ENCODE data around the gene TAOK1. TPM values are rescaled to one million over a fixed set of nuclear protein-coding genes. Genes with fewer than 3 reads are reported as not detected.

The TAOK1 gene
- polyA plus RNA-seq, 1 experiment: 34.2 TPM

DNA sequence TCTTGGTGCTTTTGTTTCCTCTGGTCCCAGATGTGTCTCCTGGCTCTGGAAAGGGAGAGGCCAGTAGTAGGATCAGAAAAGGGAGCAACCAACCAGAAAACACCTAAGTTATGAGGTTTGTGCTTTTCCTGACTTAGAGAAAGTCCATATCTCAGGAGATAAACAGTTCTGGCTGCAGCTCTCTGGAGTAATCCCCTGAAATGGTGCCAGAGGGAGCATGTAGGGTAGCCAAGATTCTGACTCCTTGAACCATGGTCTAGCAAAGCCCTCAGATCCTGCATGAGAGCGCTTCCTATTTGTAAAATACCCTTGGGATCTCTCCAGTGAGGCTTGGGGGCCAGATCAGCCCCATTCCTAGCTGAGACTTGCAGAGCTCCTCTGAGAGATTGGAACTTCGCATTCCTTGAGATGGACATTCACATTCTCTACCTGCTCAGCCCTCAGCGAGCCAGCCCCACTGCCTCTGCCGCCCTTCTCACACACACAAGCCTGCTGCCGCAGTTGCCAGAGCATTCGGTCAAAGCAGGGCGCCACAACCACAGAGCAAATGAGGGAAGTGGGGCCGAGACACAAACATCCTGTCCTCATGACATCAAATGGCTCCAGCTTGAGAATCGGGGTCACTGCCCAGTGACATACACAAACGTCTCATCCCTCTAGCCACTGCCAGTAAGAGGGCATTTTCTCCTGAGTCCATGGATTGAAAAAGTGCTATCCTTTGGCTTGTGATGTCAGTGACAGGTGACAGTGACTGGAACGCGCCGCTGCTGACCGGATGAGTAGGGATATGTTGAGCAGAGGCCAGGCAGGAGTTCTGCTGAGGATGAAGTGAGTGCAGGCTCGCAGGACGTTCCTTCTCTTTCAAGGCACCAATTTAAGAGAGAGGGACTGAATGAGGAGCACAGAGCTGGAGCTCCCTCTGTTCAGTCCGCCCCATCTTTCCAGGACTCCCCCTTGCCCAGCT lies 171.7 kb downstream of the TAOK1 start:
- CTCF ChIA-PET: interaction anchor here (0.6 to 1.5 kb wide), 2 partner anchors 192 to 413 kb away, joined by 3 to 7 read pairs; no protein-coding TSS in a partner anchor
- H3K4me3 ChIP-seq (ENCODE audit: low read depth, low read length): no peak overlapping the region
- TF ChIP-seq, protein P1, sequence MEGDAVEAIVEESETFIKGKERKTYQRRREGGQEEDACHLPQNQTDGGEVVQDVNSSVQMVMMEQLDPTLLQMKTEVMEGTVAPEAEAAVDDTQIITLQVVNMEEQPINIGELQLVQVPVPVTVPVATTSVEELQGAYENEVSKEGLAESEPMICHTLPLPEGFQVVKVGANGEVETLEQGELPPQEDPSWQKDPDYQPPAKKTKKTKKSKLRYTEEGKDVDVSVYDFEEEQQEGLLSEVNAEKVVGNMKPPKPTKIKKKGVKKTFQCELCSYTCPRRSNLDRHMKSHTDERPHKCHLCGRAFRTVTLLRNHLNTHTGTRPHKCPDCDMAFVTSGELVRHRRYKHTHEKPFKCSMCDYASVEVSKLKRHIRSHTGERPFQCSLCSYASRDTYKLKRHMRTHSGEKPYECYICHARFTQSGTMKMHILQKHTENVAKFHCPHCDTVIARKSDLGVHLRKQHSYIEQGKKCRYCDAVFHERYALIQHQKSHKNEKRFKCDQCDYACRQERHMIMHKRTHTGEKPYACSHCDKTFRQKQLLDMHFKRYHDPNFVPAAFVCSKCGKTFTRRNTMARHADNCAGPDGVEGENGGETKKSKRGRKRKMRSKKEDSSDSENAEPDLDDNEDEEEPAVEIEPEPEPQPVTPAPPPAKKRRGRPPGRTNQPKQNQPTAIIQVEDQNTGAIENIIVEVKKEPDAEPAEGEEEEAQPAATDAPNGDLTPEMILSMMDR (IDR thresholded peaks at IDR 0.05; ENCODE audit: low read depth, low read length): no peak
- H3K27ac ChIP-seq (ENCODE audit: low read depth, low read length): no peak overlapping the region
- POLR2A ChIA-PET: no interaction called here
- no peaks in the 10 kb centered on the region for H3K27me3 ChIP-seq (ENCODE audit: control insufficient read depth, insufficient read depth, low read length)
- H3K9me3 ChIP-seq (ENCODE audit: control insufficient read depth, insufficient read depth, low read length): no peaks in the 10 kb centered on the region
- DNase-seq (ENCODE audit: low read depth, low spot score): no peak

DNA sequence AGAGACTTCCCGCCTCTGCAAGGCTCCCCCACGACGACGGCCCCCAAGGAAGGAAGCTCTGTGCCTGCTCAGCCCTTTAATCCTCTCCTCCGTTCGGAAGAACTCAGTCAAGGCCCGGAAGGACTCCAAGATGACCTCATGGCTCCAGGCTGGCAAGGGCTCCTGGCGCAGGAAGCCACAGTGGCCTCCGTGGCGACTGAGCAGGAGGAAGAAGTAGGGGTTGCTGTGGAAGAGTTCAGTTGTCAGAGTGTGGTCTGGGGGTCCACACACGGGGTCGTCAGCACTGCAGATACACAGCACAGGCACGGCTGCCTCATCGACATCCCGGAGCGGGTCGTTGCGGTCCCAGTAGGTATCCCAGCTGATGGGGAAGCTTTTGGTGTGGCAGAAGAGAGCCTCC lies 172.5 kb downstream of the TAOK1 start:
- ChIA-PET POLR2A (no interaction called here), CTCF (no interaction called here)
- Histone ChIP-seq H3K4me3 (ENCODE audit: low read depth, low read length) (no peak overlapping the region), H3K27ac (ENCODE audit: low read depth, low read length) (no peak overlapping the region), H3K27me3 (ENCODE audit: control insufficient read depth, insufficient read depth, low read length) (no peaks in the 10 kb centered on the region), H3K9me3 (ENCODE audit: control insufficient read depth, insufficient read depth, low read length) (no peaks in the 10 kb centered on the region)
- no peak for DNase-seq (ENCODE audit: low read depth, low spot score)
- TF ChIP-seq, protein P1 (IDR thresholded peaks at IDR 0.05; ENCODE audit: low read depth, low read length): no peak

DNA sequence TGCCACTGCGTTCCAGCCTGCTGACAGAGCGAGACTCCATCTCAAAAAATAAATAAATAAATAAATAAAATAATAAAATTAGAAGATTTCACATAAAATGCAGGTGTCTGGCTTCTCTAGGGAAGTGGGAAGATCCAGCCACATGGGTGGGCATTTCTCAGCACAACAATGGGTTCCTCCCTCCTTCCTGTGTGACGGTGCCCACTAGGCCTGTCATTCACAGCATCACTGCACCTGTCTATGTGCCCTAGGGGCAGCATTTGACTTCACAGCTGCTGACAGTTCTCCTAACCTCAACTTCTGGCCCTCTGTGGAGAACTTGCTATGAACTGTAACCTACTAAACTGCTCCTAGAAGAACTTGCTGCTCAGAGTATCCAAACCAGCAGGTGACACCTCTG lies 173.7 kb downstream of the TAOK1 start:
- ChIA-PET POLR2A (interaction anchor here (1.2 kb wide), 1 partner anchor 53 kb away, joined by 3 read pairs; no protein-coding TSS in a partner anchor), CTCF (interaction anchor here (0.6 to 1.4 kb wide), 3 partner anchors 9 to 446 kb away, joined by 3 to 5 read pairs (median 3); no protein-coding TSS in a partner anchor)
- Histone ChIP-seq H3K4me3 (ENCODE audit: low read depth, low read length) (no peak overlapping the region), H3K27ac (ENCODE audit: low read depth, low read length) (no peak overlapping the region), H3K27me3 (ENCODE audit: control insufficient read depth, insufficient read depth, low read length) (no peaks in the 10 kb centered on the region), H3K9me3 (ENCODE audit: control insufficient read depth, insufficient read depth, low read length) (no peaks in the 10 kb centered on the region)
- DNase-seq (ENCODE audit: low read depth, low spot score): no peak
- TF ChIP-seq, protein P1 (IDR thresholded peaks at IDR 0.05; ENCODE audit: low read depth, low read length): no peak

DNA sequence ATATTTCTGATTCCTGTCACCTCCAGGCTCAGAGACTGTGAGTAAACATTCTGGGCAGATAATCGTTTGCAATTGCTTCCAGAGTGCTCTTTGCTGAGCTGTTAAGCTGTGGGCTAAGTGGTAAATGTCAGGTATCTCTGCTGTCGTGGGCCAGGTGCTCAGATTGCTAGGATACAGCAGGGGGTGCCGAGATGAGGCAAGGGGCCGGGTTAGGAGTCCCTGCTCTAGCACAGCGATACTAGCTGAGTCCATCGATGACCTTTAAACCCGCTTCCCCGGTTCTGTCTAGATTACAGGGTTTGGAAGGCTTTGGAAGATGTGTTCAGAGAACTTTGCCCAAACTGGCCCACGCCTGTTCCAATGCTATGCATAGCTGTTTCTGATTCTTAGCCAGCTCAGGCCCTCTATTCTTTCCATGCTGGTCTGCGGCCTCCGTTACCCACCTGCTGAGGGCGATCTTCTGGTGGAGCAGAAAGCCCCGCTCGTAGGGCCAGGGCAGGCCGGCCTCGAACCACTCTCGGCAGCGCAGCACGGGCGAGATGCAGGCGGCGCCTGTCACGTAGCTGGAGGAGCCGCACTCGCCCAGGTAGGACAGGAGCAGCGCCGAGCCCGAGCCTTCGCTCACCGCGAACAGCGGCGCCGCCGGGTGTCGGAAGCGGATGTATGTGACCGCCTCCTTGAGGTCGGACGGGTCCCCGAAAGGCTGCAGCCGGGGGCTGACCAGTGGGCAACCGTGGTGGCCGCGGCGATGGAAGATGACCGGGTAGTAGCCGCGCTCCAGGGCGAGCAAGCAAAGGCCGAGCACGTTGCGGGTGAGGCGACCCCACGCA lies 175.7 kb downstream of the TAOK1 start:
- ChIA-PET CTCF (interaction anchor here (1.2 kb wide), 1 partner anchor 26 kb away, joined by 4 read pairs; no protein-coding TSS in a partner anchor), POLR2A (no interaction called here)
- H3K9me3 ChIP-seq (ENCODE audit: control insufficient read depth, insufficient read depth, low read length): no peaks in the 10 kb centered on the region
- no peak overlapping the region for H3K27ac ChIP-seq (ENCODE audit: low read depth, low read length)
- TF ChIP-seq, protein P1 (IDR thresholded peaks at IDR 0.05; ENCODE audit: low read depth, low read length): peak; percentile 29
- no peaks in the 10 kb centered on the region for H3K27me3 ChIP-seq (ENCODE audit: control insufficient read depth, insufficient read depth, low read length)
- peak overlapping the region; percentile 53 for H3K4me3 ChIP-seq (ENCODE audit: low read depth, low read length)
- DNase-seq (ENCODE audit: low read depth, low spot score): no peak

Data from AG04450 (cell line).